Activated CD8-positive, alpha-beta memory T cell treated with anti-CD3 and anti-CD28 coated beads for 48 hours (primary cell): ENCODE measurements around the gene CYTH1.
"Not testable (repeated sequence)": the region's sequence is repeated elsewhere in the genome, so short reads cannot be mapped to it uniquely, and the experiment has no call there.

Source experiments
- DNase-seq, 3 experiments: peaks; one replicate each; pipeline ENCODE4 v3.0.0-alpha.2; 2020; ENCODE audit warnings: low read depth in 2 of 3, low spot score in 2 of 3

Gene CYTH1

DNA sequence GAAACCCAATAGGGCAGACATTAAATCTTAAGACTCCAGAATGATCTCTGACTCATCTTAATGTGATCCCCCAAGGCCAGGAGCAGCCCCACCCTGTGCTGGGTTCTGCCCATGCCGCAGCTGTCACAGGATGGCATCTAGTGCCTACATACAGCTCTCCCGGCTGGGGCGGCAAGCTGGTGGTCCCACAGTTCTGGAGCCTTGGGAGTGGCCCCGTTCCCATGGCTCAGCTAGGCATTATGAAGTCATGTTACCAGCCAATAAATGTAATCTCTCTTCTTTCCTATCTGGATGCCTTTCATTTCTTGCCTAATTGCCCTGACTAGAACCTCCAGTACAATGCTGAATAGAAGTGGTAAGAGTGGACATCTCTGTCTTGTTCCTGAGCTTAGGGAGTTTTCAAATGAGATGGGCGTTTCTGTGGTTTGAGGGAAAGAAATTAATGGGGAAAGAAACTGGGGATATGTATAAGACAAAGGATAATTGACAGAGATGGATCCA lies 109.2 kb downstream of the CYTH1 start:
- no peak for DNase-seq

DNA sequence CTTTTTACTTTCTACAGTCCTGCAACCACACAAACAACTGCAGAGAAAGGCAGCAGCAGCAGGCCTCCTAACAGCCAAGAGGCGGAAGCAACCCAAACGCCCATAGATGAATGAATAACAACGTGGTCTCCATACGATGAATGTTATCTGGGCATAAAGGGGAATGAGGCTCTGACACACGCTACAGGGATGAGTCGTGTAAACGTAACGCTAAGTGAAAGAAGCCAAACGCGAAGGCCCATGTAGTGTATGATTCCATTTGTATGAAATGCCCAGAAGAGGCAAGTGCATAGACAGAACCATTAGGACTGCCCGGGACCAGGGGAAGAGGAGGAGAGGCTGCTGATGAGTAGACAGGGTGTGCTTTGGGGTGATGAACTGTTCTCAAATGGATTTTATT lies 110.1 kb downstream of the CYTH1 start:
- no peak for DNase-seq

- DNase-seq, result not testable (repeated sequence)
Measured at GRCh38 chr17:78671726-78672001, 110.4 kb downstream of the CYTH1 start.

GRCh38 chr17:78670850-78671725 lies 111.0 kb downstream of the CYTH1 start:
- DNase-seq, result no peak

DNA sequence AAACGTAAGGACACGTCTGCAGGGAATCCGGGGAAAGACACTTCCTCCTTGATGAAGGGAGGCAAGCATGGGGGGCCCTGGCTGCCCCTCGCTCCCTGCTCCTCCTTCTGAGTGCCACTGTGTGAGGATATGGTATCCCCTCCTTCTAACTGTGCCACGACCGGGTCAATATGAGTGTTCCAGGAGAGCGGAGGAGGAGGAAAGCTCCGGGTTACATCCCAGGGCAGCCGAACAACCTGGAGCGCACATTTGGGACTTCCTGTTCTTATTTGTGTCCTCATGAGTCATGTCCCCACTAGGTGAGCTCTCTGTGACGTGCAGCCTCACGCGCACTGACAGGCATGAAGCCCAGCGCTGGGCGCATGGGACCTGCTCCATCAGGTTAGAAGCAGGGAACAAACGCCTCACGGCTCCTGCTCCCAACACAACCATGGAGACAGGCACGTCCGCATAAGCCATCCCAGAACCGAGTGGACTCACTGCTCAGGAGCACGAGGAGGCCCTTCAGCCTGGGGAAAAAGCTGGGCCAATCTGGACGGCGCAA lies 112.0 kb downstream of the CYTH1 start:
- DNase-seq, result no peak

- no peak for DNase-seq
Measured at GRCh38 chr17:78669256-78669974, 112.7 kb downstream of the CYTH1 start.

GRCh38 chr17:78668847-78669246 lies 113.2 kb downstream of the CYTH1 start:
- no peak for DNase-seq

GRCh38 chr17:78667741-78668640 lies 114.1 kb downstream of the CYTH1 start:
- no peak for DNase-seq

DNA sequence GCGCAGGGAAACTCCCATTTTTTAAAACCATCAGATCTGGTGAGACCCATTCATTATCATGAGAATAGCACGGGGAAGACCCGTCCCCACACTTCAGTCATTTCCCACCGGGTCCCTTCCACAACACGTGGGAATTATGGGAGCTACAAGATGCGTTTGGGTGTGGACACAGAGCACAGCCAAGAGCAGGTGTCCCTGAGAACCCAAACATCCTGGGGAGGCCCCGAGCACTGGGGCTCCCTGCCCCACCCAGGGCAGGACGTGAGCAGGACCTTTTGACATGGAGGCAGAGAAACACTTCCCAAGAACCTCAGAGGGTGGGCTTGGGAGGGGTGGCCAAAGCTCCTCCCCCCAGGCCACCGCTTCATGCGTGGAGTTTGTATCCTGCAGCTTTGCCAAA lies 115.0 kb downstream of the CYTH1 start:
- DNase-seq, result no peak

GRCh38 chr17:78665952-78666920 lies 115.8 kb downstream of the CYTH1 start:
- no peak for DNase-seq

DNA sequence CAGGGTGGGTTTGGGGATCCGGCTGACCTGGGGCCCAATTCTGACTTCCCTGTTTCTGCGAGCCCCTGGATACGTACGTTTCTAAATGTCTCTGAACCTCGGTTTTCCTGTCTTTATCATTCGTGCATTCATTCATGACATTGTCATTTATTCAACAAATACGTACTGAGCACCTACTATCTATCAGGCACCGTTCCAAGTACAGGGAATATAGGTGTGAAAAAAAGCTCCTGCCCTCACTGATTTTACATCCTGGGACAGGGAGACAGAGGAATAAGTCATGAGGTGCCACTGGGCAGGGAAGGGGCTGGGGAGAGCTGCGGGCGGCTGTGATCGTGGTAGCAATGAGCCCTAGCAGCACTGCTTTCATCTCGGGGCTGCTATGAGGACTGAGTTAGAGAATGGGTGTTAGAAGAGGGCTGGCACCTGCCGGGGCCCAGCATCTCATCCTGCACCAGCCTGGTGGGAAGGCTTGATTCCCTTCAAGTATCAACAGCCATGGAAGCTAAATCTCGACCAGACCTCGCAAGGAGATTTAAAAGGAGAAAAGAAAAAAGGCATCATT lies 116.6 kb downstream of the CYTH1 start:
- DNase-seq, result no peak

- no peak for DNase-seq
Measured at GRCh38 chr17:78664476-78665386, 117.3 kb downstream of the CYTH1 start.

GRCh38 chr17:78661093-78661770 lies 120.8 kb downstream of the CYTH1 start:
- no peak for DNase-seq

GRCh38 chr17:78659546-78659945 lies 122.5 kb downstream of the CYTH1 start:
- DNase-seq, result no peak

DNA sequence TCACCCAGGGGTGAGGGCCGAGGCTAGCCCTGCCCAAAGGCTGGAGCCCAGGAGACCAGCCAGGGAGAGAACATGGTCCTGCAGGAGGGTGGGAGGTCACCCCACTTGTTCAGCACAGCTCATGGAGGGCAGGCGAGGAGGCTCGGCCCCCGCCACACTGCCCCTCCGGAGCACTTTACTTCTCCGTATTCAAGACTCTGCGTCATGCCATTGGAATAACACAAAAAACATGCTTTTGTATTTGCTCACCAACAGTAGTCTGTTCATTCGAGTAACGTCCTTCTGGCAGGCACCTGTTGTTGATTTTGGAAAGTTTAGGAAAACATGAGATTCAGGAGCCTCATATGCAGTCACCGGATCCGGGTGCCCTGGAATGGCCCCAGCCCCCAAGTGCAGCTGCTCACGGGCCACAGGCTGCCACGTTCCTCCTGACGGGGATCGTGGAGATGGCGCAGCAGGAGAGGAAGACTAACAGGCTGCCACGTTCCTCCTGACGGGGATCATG lies 123.7 kb downstream of the CYTH1 start:
- DNase-seq, result no peak

DNA sequence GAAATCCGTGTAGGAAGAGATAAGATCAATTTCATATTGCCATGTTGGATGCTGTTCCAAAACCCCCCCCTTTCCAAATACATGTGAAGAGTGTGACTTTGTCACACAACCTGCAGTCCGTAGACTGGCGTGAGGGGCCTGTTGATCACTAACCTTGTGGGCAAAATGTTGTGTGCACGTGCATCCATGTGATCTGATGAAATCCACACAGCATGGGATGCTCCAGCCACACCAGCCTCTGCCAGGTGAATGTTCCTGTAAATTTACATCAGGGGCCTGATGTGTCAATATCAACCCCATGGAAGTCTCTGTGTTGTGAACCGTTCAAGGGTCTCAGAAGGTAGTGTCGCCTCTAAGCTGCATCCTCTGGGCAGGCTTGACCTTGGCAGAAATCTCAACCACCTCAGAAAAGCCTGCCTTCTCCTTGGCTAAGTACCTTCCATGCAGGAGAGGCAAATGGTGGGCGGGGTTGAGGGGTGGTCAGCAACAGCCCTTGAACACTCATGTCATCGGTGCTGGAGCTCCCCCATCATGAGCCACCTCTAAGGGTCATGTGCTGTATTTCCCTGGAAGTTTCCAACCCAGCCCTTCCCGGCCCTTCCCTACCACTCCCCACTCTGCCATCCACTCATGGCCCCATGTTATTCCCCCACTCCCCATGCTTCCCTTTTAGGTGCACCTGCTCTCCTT lies 126.7 kb downstream of the CYTH1 start:
- DNase-seq, result no peak

DNA sequence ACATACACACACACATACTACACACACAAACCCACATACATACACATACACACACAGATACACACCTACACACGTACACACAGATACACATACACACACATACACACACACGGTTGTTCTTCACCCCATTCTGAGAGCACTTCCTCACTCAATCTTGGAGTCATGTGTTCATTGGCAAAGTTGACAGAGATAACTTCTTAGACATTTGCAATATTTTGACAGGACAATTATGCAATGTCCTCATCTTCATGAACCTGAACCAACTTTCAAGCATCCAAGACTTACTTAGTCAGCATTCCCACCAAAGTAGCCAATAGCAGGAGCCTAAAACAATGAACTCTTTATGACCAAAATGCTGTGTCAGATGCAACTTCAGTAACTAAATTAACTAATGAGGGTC lies 127.7 kb downstream of the CYTH1 start:
- no peak for DNase-seq
